GM19025 (cell line): Measurements from ENCODE around the gene ZIC2.
"Not testable (repeated sequence)": the region's sequence is repeated elsewhere in the genome, so short reads cannot be mapped to it uniquely, and the experiment has no call there.

ENCODE experiments used
- ATAC-seq: cut with Tn5 transposase; IDR thresholded peaks from one replicate; pipeline ENCODE4 v1.9.1; 2021; ENCODE audit warnings: mild to moderate bottlenecking, low read depth, moderate library complexity; ENCODE audit not compliant: unreplicated experiment

Gene ZIC2

DNA sequence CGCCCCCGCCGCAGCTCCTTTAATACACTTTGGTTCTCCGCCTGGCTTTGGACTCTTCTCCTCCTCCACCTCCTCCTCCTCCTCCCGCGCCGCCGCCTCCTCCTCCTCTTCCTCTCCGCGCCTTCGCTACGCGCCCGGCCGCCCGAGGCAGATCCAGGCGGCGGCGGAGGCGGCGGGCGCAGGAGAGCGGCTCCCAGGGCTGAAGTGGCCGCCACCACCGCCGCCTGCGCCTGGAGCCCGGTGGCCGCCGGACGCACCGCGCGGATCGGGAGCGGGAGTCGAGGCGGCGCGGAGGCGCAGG, at the start of gene ZIC2:
Gene ZIC2, plus strand, starts transcription at position 50 of the 301 bp plus-strand sequence. CDS start 281 bp downstream, outside the sequence.
- ATAC-seq: no peak

DNA sequence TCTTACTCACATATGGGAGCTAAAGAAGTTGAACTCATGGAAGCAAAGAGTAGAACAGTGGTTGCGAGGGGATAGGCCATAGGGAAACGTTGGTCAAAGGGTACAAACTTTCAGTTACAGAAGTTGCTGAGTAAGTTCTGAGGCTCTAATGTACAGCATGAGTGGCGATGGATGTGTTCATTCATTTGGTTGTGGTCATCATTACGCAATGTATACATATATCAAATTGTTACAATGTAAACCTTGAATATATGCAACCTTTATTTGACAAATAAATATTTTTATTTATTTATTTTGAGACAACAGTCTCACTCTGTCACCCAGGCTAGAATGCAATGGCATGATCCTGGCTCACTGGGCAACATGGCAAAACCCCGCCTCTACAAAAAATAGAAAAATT, 48.7 kb upstream of the ZIC2 start:
- no peak for ATAC-seq

DNA sequence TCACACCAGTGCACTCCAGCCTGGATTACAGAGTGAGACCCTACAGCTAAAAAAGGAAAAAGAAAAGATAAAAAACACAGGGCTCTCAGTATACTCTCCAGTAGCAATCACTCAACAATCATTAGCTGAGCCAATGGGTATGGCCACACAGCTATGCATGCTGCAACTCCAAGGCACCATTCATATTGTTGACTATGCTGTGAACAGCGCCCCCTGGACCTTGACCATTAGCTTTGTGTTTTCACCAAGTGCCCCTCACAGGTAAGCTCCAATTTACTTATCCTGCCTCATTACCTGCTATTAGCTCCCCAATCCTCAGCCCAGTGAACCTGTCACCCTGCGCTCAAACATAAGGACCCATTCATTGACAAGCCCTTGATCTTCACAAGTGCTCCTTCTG, 45.8 kb upstream of the ZIC2 start:
- ATAC-seq: no peak

DNA sequence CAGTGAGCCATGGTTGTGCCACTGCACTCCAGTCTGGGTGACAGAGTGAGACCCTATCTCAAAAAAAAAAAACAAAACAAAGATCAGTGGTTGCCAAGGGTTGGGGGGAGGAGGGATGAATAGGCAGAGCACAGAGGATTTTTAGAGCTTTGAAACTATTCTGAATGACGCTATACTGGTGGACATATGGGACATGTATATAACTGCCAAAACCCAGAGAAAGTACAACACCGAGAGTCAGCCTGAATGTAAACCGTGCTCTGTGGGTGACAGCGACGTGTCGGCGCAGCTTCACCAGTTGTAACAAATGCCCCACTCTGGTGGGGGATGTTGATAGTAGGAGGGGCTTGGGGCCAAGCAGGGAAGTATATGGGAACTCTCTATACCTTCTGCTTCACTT, 42.9 kb upstream of the ZIC2 start:
- no peak for ATAC-seq

DNA sequence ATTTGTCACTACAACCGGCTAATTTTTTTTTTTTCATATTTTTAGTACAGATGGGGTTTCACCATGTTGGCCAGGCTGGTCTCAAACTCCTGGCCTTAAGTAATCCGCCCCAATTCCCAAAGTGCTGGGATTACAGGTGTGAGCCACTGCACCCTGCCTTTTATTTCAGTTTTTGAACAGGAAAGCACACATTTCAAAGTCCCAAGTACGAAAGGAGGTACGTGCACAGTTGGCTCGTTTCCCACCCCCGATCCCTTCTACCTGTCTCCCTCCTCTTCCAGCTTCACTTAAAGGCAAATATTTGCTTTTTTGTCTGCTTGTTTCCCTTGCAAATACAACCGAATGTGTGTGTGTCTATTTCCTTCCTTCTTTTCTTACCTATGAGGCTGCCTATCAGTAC, 40.5 kb upstream of the ZIC2 start:
- ATAC-seq: no peak

DNA sequence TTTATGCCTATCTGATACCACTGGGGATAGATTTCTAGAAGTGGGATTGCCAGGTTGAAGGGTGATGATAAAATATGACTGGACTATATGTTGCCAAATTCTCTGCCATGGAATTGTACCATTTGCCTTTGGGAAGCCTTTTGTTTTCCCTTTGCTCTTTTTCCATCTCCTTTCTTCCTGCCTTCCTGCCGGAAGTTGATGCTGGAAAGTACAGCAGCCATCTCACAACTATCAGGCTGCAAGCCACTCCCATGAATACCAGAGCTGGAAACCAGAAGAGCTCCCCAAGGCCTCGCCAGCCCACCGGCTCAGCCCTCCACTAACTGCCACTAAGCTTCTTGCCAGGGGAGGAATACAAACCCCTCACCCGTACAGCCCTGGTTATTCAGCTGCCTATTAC, 39.7 kb upstream of the ZIC2 start:
- no peak for ATAC-seq

DNA sequence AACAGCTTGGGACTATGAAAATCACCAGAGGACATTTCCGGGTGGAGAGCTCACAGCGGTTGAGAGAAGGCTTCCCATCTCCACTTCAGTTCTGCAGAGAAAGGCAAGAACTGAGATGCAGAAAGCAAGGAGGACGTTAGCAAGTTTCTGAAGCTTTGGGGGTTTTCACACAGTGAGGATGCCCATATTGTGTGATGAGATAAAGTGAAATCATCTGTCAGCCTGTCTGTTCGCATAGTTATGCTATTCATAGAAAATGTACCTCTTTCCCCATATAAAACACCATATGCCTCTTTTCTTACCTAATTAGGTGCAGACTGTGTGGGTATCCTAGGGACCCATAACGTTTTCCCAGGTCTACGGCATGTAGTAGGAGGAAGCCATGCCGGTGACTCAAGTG, 37.5 kb upstream of the ZIC2 start:
- no peak for ATAC-seq

DNA sequence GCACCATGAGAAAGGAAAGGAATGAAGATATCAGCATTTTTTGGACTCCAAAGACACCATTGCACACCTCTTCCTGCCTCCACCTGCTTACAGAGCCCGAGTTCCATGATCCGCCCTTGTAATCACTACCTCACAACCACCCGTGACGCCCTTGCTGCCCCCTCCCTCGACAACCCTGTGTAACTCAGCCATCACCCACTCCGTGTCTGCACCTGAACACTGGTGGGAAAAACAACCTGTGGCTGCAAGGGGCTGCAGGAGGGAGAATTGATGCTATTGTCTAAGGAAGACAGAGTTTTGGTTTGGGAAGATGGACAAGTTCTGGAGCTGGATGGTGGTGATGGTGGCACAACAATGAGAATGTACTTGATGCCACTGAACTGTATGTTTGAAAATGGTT, 37.0 kb upstream of the ZIC2 start:
- ATAC-seq: no peak

DNA sequence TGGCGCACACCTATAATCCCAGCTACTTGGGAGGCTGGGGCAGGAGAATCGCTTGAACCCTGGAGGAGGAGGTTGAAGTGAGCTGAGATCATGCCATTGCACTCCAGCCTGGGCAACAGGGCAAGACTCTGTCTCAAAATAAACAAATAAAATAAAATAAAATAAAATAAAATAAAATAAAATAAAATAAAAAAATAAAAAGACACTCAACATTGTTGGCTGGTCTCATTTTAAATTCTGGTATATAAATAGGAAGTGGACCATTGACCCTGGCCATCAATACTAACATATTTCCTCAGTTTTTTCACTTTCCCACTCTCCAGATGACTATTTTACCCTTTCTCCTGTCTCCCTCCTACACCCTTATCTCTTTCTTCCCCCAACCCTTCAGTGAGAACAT, 36.1 kb upstream of the ZIC2 start:
- ATAC-seq: not testable (repeated sequence)

DNA sequence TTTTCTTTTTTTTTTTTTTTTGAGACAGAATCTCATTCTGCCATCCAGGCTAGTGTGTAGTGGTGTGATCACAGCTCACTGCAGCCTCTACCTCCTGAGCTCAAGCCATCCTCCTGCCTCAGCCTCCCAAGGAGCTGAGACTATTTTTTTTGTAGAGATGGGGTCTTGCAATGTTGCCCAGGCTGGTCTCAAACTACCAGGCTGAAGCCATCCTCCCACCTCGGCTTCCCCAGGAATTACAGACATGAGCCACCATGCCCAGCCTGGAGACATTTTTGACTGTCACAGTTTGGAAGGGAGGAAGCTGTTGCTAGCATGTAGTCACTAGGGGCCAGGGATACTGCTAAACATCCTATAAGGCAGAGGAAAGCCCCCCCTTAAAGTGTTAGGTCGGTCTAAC, 33.9 kb upstream of the ZIC2 start:
- no peak for ATAC-seq

DNA sequence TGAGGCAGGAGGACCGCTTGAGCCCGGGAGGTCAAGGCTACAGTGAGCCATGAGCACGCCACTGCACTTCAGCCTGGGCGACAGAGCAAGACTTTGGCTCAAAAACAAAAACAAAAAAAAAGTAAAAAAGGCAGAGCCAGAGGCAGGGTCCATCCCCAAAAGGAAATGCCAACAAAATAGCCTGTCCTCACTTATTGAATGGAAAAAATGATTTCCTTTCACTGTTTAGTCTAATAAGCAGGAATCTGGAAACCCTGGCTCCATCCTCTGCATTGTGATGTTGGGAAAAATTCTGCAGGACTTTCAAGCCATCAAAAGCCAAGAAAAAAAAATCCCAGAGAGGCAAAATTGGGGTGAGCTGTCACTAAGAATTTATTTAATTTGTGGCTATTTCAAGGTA, 33.2 kb upstream of the ZIC2 start:
- ATAC-seq: no peak

DNA sequence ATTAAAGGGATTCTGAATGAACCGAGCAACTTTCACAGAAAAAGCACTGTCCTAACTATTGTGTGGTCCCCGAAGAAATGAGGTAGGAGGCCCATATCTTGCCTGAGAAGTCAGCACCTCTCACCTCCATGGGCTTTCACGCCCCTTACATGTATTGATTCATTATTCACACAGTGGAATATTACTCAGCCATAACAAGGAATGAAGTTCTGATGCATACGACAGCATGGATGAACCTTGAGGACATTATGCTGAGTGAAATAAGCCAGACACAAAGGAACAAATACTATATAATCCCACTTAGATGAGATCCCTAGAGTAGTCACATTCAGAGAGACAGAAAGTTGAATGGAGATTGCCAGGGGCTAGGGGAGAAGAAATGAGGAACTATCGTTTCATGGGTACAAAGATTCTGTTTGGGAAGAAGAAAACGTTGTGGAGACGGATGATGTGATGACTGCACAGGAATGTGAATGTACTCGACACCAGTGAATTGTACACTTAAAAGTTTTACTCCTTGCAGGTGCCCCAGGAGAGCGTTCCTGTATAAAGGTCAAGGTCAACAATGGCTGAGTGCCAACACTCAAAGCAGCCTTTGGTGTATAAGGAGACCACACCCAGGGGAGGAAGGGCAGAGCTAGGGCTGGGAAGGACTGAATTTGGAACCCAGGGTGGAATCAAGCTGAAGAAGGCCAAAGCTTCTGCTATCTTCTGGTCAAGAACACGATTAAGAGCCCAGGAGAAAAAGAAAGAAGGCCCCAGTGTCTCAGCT, 32.5 kb upstream of the ZIC2 start:
- no peak for ATAC-seq

DNA sequence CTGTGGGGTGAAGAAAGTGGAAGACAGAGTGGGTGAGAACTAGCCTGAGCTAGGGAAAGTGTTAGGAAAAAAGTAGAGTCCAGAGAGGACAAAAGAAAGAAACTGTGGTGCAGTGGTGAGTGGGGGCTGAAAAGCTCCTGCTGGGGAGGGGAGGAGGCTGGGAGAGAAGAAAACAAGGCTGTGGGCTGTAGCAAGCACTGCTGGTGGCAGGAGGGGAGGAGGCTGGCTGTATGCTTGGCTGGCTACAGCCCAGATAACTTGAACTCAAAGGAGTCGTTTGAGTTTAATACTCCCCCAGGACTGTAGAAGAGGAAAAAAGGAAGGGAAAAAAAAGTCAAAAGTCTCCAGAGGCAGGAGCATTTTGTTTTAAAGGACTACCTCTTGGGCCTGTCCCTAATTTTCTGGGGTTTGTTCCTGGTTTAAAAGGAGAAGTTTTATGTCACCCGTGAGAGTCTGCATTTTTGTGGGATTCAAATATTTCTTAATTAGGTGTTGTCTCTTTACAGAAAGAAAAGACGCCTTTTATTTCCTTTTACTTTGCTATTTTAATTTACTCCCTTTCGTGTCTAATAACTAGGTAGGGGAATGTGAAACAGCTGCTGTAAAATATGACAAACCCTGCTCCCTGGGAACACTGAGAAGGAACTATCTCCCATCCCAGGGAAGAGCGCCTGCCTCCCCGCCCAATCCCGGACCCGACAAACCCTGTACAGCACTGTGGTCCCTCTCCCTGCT, 31.7 kb upstream of the ZIC2 start:
- no peak for ATAC-seq

DNA sequence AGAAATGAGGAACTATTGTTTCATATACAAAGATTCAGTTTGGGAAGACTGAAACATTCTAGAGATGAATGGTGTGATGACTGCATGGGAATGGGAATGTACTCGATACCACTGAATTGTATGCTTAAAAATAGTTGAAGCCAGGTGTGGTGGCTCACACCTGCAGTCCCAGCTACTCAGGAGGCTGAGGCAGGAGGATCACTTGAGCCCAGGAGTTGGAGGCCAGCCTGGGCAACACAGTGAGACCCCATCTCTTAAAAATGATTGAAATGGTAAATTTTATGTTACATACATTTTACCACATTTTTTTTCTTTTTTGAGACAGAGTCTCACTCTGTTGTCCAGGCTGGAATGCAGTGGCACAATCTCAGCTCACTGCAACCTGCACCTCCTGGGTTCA, 29.9 kb upstream of the ZIC2 start:
- ATAC-seq: not testable (repeated sequence)

DNA sequence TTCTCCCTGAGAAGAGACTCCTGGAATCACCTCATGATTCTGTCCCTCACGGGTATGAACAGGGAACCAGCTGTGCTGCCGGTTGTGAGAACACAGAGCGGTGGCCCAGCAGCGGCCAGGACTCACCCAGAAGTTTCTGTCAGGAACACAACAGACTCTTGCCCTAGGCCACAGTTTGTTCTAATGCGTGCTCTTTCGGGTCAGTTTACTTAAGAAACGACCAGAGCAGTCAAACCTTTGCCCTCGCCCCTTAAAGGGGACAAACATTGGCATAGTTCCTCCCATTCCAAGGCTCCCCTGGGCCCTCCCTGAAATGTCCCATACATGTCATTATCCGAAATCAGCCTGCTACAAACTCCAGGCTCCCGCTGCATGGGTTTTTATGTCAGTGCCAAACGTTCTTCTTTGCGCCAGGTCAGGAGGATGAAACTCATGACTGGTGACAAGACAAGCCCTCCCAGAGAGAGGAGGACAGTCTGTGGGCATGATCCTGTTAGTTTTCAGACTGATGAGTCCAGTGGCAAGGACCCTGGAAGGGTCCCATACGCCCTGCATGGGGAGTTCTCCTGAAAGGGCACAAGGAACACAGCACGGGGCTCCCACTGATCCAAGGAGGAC, 28.3 kb upstream of the ZIC2 start:
- no peak for ATAC-seq

DNA sequence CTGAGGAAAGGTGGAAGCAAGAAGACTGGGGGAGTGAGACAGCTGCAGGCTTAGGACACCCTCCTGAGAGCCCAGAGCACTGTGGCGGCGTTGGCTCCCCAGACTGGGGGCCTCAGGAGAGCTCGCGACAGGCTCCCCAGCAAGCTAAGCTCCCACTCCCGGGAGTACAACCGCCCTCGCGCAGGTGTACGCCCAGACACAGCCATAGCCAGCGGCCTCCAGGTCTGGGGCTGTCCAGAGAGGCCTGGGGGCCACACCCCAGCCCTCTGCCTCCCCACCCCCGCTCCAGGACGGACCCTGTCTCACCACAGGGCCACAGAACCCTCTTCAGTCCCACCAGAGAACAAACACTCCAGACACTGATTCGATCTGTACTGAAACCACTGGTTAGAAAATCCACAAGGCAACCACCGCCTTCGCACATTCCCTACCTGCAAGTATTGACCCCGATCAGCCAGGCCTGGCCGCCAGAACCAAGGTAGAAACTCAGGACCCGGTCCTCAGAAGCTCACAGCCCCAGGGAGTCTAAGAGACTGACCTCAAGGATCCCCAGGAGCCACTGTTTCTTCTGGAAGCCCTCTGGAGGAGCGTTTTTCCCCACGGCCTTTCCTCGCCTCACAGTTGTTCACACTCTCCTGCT, 26.4 kb upstream of the ZIC2 start:
- no peak for ATAC-seq

DNA sequence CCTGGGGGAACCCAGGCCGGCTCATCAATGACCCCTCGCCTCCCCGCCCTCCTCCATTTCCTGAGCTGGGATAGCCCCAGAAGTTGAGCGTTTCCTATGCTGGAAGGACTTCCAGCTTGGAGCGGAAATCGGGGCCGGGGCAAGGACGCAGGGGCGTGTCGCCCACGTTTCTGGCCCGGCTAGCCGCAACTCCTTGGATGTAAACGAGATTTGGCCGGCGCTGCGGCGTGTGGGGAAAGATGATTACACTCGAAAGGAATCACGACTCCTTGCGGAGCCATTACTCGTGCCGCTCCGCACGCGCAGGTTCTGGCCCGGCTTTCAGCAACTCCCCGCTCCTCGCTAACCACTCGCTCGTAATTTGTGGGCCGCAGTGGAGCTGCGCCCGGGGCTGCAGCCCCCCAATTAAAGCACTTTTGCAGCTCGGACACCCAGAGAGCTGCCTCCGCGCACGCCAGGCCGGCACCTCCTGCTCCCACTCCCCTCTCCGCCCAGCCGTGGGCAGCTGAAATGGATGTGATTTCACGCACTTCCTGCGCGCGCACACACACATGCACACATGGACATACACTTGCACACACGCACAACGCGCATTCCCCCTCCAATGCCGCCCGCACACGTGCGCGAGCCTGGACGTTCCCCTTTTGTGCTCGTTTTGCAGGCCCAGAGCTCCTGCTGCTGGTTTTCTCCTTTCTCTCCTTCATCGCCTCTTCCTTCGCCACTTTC, 25.7 kb upstream of the ZIC2 start:
- ATAC-seq: no peak

DNA sequence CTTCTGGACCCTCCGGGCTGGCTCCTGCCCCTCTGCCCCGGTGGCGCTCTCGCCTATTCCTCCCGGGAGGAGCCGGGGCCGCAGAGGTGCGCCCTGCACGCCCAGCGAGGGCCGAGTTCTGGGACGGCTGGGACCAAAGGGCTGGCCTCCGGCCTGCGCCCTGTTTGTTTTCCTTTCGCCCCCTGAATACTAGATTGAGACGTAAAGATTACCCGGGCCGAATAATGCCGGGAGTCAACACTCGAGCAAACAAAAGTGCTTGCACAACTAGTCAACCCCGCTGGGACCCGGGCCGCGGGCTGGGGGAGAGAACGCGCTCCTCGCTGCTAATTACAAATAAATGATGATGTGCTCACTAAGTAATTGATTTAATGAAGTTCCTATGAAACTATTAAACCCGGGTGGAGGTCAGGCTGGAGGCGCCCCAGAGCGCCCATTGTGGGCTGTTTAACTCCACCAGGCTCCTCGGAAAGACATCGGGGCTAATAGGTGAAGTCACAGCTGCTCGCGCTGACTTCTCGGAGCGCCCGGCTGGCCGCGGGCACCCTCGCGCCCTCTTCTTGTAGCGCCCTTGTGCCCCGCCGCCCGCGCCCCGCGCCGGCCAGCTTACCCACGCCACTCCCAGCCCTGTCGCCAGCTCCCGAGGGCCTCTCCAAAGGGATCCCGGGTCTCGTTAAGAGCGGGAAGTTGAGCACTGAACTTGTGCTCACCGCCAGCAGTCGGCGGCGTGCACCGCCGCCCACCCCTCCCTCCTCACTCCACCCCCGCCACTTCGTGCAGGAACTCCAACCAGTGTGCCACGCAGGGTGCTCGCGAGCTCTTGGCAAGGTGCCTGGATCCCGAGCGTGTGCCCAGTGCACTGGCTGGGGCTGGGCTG, 24.9 kb upstream of the ZIC2 start:
- no peak for ATAC-seq

DNA sequence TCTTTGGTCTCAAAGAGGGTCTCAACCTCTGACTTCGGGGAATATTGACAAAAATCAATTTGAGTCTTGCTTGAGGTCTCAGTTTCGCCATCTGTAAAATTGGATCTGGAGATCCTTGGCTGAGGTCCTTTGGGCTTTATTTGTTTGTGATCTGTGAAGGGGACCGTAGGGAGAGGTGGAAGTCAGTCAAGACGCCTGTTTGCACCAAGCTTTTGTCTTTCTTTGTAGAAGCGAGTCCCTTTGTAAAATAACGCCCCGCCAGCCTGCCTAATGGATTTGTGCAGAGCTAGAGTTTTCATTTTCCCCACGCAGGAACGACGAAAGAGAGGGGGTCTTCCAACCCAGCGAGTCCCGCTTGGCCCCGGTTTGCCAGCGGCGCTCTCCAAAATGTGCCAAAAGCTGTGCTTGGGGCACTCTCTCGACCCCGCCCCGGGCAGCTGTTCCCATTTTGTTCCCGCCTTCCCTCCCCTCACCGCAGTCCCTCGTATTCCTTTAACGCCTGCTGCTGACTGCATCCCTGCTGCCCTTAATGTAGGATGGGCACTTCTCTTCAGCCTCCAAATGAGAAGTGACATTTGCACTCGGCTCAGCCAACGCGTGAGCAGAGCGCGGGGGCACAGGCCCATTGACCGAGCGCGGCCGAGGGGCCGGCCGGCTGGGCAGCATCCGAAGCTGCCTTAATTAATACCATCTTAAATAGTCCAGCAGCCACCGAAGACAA, 23.0 kb upstream of the ZIC2 start:
- ATAC-seq: no peak
